ENCODE data around the gene RNLS.
"Not testable (repeated sequence)": the region's sequence is repeated elsewhere in the genome, so short reads cannot be mapped to it uniquely, and the experiment has no call there.

RNLS gene

DNA sequence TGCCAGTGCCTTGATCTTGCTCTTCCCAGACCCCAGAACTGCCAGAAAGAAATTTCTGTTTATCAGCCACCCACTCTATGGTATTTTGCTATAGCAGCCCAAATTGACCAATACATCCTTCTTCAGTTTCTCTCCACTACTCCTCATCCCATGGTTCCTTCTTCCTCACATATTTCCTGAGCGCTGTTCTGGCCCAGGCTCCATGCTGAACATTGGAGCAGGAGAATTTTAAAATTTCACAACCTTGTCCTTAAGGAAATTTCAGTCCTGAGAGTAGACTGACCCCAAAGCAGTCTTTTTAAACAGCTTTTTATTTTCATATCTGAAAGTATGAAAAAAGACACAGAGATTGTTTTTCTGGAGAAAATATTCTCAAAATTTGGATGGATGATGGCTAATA lies 297.1 kb downstream of the RNLS start:
- no peak for DNase-seq

- DNase-seq: no peak
These were observed 301.3 kb downstream of the RNLS start for GRCh38 chr10:88281592-88282347.

DNA sequence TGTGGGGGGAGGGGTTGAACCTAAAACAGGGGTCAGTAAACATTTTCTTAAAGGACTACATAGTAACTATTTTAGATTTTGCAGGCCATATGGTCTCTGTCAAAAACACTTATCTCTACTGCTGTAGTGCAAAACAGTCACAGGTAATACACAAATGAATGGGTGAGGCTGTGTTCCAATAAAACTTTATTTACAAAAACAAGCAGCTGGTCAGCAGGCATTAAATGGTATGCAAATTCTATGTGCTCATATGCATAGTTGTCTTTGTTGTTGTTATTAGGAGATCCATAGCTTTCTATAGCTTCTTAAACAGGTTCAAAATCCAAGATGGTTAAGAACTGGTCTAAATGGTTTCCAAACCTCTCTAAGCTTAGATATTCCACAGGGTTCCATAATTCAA lies 302.6 kb downstream of the RNLS start:
- no peak for DNase-seq

- DNase-seq: no peak
These were observed 304.2 kb downstream of the RNLS start for GRCh38 chr10:88278912-88279311.

DNA sequence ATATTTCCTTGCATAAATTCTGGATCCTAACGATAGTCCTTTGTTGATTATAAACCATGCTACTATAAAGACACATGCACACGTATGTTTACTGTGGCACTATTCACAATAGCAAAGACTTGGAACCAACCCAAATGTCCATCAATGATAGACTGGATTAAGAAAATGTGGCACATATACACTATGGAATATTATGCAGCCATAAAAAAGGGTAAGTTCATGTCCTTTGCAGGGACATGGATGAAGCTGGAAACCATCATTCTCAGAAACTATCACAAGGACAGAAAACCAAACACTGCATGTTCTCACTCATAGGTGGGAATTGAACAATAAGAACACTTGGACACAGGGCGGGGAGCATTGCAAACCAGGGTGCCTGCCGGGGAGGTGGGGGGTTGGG lies 306.2 kb downstream of the RNLS start:
- not testable (repeated sequence) for DNase-seq

DNA sequence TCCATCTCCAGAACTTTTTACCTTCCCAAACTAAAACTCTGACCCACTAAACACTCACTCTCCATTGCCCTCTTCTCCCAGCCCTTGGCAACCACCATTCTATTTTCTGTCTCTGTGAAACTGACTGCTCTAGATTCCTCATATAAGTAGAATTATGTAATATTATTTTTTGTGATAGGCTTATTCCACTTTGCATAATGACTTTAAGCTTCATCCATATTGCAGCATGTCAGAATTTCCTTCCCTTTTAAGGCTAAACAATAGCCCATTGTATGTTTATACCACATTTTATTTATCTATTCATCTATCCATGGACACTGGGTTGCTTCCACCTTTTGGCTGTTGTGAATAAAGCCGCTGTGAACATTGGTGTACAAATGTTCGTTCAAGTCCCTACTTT lies 308.8 kb downstream of the RNLS start:
- no peak for DNase-seq

- DNase-seq: no peak
These were observed 309.6 kb downstream of the RNLS start for GRCh38 chr10:88273567-88273966.

DNA sequence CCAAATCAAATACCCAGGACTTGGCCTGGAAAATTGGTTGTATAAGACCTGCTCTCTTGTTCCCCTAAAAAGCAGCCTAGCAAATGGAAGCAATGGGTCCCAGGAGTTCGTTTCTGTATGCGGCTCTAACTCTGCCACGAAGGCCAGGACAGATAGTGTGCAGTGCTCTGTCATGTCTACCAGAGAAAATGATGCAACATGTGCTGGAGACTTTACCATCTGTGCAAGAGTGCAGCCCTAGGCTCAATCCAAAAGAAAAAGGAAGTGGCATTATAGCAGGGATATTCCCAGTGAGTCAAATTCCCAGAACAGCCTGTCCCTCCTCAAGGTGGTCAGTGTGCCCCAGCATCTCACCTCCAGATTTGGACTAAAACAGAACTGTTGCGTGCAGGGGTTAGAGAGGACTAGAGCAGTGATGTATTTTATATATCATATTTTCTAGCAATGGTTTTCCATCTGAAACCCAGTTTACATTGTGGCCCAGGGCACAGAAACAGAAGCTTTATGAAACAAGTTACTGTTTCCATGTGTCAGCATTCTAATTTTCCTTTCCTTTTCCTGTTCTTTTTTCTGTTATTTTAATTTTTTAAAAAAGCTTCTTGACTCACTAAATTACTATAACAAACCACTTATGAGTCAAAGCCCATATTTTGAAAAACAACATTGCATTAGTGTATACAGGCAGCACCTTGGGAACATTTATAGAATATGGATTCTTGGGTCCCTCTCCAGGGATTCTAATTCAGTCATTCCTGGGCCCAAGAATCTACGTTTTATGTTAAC lies 311.2 kb downstream of the RNLS start:
- no peak for DNase-seq

DNA sequence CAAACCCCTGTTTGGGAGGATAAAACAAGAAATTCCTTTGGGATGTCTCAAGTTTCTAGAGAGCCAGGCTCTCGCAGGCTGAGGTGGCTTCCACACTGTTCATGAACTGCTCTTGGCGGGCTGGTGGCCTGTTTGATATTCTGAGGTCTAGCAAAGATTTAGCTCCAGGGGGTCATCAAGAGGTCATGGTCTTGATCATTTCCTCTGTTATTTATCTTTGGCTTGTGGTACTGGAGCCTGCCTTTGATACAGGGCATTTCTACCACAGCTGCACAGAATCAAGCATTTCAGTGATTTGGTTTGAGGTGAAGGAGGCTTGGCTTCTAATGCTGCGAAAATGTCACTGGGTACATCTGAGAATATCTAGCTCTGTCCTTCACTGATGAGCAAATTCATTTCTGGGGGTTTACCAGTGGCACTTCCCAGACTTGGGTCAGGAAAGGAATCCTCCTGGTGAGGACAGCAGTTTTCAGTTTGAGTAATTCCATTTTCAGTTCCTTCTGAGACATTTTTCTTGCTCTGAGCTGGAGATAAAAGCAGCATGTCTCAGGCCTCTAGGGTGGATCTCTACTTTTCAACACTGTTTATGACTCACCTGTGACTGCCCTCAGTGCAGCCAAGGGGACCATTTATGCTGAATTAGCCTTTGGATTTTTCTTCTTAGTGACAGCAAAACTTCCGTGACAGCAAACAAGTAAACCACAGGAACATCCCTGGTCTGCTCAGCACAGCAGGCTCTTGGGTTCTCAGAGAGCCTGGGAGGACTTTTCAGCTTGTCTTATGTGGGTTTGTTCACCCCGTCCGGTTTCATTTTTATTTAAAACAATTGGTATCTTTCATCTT lies 312.0 kb downstream of the RNLS start:
- peak; percentile 18 for DNase-seq

DNA sequence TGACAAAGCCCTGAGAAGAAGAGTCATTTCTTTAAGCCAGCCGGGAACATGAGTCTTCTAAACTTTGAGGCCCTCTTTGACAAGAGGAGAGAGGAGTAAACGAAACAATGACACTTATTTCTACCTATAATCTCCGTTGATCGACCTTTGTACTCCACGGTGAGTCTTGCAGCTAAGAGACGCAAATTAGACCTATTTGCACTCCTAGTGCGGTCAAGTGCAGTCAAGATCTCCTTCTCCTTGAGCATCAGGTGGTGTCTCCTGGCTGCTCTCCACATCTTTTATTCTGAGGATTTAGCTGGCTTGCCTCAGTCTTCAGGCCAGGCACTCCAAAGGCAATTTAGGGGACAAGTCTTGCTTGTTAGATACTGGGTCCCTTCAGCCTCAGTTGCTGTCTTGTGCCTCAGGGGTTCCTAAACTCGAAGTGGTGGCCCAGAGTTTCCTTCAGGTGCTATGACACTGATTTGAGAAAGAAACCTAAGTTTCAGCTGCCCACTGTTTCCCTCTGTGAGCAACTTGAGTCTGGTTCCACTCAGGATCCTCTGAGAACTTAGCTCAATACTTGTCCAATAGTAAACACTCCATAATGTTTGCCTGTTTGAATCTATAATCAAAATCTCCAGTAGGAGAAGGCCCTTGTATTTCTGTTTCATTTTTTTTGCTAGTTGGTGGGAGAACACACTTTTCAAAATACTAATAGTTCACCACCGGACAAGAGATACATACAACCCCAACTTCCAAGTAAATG lies 312.9 kb downstream of the RNLS start:
- no peak for DNase-seq

- DNase-seq: no peak
These were observed 320.4 kb downstream of the RNLS start for GRCh38 chr10:88262591-88263234.

DNA sequence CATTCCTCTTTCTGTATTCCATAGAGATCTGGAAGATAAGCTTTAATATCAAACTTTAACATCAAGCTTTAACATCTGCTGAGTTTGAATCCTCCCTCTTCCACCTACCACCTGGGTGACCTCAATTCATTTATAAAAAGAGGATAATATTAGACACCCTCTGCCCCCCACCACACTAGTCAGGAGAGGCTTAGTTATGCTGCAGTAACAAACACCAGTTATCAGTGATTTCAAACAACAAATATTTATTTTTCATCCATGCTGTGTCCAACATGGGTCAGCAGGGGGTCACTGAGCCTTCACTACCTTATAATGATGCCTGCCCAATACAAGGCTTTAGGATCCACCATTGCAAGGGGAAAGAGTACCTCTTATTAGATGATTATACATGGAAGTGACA lies 322.0 kb downstream of the RNLS start:
- no peak for DNase-seq

- DNase-seq: no peak
These were observed 322.6 kb downstream of the RNLS start for GRCh38 chr10:88260329-88261051.

GRCh38 chr10:88259381-88259780 lies 323.7 kb downstream of the RNLS start:
- DNase-seq: no peak

GRCh38 chr10:88256886-88257285 lies 326.2 kb downstream of the RNLS start:
- no peak for DNase-seq

DNA sequence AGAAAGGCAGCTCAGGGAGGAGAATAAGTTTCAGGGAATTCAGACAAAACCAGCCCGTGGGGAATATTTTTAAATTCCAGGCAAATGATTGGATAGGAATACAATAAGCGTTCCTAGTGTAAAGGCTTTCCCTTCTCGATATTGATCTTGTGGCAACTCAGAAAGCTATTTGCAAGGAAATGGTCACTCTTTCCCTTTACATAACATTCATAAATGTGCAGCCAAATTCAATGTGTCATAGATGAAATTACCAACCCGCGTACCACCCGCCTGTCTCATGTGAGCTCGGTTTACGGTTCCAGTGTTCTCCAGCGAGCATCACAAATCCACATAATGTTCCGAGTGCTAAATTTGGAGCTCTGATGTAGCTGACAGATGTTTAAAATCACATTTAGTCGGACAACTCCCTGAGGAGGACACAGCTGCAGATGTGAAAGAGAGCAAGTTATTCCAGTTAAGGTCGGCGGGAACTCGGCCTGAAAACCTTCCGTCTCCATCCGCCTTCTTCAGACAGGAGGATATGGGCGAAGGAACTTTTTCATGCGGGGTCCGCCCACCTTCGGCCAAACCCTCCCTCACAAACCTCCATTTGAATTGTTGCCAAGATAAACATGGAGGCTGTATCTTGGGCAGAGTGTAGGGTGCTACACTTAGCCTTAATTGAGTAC lies 327.0 kb downstream of the RNLS start:
- no peak for DNase-seq

GRCh38 chr10:88254091-88254490 lies 329.0 kb downstream of the RNLS start:
- no peak for DNase-seq

GRCh38 chr10:88253622-88254021 lies 329.5 kb downstream of the RNLS start:
- no peak for DNase-seq

- no peak for DNase-seq
These were observed 330.0 kb downstream of the RNLS start for GRCh38 chr10:88253128-88253527.

GRCh38 chr10:88249450-88249849 lies 333.7 kb downstream of the RNLS start:
- no peak for DNase-seq

DNA sequence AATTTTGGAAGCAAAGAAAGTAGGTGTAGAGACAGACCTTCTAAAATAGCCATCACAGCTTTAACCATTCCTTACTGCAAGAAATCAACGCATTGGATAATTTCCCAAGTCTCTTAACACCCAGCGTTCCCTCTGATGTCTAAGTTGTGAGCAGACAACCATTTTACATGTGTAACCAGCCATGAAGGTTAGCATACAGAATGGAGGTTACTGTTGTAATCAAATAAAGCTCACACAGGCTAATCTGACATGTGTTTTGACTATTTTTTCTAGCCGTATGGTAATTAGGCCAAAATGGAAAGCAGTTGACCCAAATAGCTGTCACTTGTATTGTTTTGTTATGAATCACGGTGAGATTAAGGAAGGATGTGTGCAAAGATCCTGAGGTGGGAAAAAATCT lies 336.4 kb downstream of the RNLS start:
- DNase-seq: no peak
